Measurements from ENCODE around the gene XKRX.

GRCh38 chrX:100883654-100884053, 45.1 kb downstream of the XKRX start:
- TF ChIP-seq JUN (CRISPR knock-in tag; IDR thresholded peaks at IDR 0.05) (no peak), TAF1 (CRISPR knock-in tag; IDR thresholded peaks at IDR 0.05) (no peak), ZNF264 (CRISPR knock-in tag; IDR thresholded peaks at IDR 0.05) (no peak), CTCF (CRISPR knock-in tag; IDR thresholded peaks at IDR 0.05) (no peak), ZNF354B (CRISPR knock-in tag; IDR thresholded peaks at IDR 0.05) (no peak), ATF4 (CRISPR knock-in tag; IDR thresholded peaks at IDR 0.05) (no peak), USF2 (IDR thresholded peaks at IDR 0.05; ENCODE audit: low read depth, low read length) (no peak), USF2 (CRISPR knock-in tag; IDR thresholded peaks at IDR 0.05; ENCODE audit: borderline replicate concordance) (no peak), LRRFIP1 (CRISPR knock-in tag; conservative IDR thresholded peaks at IDR 0.05) (no peak), ATF1 (CRISPR knock-in tag; IDR thresholded peaks at IDR 0.05) (no peak)
